Activated CD8-positive, alpha-beta memory T cell treated with anti-CD3 and anti-CD28 coated beads for 1 hour (primary cell): ENCODE results near the gene DNM3.

Experiments used
- DNase-seq, 2 donors: peaks; one replicate each; pipeline ENCODE4 v3.0.0-alpha.2; 2020; ENCODE audit warnings: low read depth in 1 of 2; ENCODE audit errors: extremely low read depth in 1 of 2

DNM3 gene

GRCh38 chr1:171916315-171916771 is 75.0 kb downstream of the DNM3 start:
- no peak for DNase-seq

- DNase-seq, result no peak
These were observed 76.0 kb downstream of the DNM3 start for GRCh38 chr1:171917331-171917730.

- DNase-seq, result no peak
These were observed 78.9 kb downstream of the DNM3 start for GRCh38 chr1:171919891-171920887.

DNA sequence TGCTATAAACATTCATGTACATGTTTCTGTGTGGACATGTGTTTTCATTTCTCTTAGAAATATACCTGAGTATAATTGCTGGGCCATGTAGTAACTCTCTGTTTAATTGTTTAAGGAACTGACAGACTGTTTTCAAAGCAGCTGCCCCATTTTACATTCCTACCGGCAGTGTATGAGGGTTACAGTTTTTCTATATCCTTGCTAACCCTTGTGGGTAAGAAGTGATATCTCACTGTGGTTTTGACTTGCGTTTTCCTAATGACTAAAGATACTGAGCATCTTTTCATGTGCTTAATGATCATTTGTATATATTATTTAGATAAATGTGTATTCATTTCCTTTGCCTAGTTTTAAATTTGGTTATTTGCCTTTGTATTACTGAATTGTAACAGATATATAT is 81.7 kb downstream of the DNM3 start:
- DNase-seq, result no peak

GRCh38 chr1:171929121-171929520 is 87.8 kb downstream of the DNM3 start:
- no peak for DNase-seq

DNA sequence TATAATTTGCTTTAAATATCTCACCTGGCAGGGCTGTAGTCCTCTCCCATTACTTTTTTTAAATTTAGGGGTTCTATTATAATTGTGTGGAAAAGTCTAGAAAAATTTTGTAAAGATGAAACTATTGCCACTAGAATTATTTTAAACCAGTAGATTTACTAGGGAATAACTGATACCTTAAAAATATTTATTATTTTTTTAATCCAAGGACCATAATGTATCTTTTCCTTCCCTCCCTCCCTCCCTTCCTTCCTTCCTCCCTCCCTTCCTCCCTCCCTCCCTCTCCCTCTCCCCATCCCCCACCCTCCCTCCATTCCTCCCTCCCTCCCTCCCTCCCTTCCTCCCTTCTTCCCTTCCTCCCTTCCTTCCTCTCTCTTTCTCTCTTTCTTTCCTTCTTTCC is 90.5 kb downstream of the DNM3 start:
- DNase-seq, result no peak

GRCh38 chr1:171934664-171935063 is 93.4 kb downstream of the DNM3 start:
- DNase-seq, result no peak

DNA sequence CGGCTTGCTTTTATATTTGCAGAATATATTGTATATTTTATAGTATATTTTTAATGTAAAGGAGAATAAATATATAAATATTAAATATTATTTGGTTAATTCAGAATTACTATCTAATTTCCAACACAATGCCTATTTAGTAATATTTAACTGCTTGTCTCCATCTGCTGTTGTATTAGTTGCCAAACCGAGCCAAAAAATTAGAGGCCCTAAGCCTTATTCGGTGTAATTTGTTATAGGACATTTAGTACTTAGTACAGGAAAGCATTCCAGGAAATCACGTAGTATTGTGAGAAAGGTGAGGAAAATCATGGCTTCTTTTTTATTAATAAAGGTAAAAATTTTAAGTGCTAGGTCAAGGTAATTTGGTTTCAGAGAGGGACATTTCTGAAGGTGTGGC is 93.8 kb downstream of the DNM3 start:
- DNase-seq, result no peak

GRCh38 chr1:171935664-171936063 is 94.4 kb downstream of the DNM3 start:
- no peak for DNase-seq

GRCh38 chr1:171937938-171938337 is 96.6 kb downstream of the DNM3 start:
- DNase-seq, result no peak

DNA sequence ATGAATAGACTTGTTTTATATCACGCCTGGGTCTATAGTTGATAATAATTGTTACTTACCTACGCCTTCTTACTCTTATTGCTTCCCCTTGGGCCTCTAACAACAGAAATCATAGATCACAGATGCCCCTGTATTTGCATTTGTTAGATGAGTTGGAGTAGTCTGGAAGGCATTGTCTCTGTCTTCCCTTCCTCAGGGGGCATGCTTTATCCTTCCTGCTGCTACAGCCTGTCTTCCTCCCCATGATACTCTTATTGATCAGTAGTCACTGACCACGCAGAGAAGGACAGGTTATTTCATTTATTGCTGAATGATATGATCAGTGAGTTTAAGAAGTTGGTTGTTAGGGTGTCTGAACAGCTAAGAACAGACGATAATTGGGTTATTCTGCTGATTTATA is 98.4 kb downstream of the DNM3 start:
- no peak for DNase-seq

GRCh38 chr1:171940368-171940767 is 99.1 kb downstream of the DNM3 start:
- no peak for DNase-seq

DNA sequence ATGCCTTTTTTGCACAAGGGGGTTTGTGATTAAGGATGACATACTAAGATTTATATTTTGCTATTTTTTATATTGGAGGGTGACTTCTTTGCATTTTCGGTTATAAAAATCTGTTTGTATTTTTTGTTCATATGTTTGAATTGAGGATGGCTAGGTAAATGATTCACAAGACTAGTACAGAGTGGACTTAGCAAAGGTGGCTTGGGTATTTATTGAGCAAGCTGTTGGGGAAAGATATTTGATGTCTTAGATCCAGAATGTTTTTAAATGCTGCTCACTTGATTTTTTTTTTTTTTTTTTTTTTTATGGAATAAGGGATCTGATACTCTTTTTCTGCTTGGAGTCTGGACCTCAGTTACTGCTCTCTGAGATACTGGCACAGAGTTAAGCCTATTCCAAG is 100.6 kb downstream of the DNM3 start:
- no peak for DNase-seq

GRCh38 chr1:171943973-171944561 is 102.8 kb downstream of the DNM3 start:
- no peak for DNase-seq

- no peak for DNase-seq
These were observed 107.2 kb downstream of the DNM3 start for GRCh38 chr1:171948511-171948910.

- no peak for DNase-seq
These were observed 108.0 kb downstream of the DNM3 start for GRCh38 chr1:171949316-171949715.

GRCh38 chr1:171953835-171954234 is 112.5 kb downstream of the DNM3 start:
- no peak for DNase-seq

GRCh38 chr1:171954361-171954760 is 113.1 kb downstream of the DNM3 start:
- no peak for DNase-seq

- DNase-seq, result no peak
These were observed 120.6 kb downstream of the DNM3 start for GRCh38 chr1:171961861-171962260.

DNA sequence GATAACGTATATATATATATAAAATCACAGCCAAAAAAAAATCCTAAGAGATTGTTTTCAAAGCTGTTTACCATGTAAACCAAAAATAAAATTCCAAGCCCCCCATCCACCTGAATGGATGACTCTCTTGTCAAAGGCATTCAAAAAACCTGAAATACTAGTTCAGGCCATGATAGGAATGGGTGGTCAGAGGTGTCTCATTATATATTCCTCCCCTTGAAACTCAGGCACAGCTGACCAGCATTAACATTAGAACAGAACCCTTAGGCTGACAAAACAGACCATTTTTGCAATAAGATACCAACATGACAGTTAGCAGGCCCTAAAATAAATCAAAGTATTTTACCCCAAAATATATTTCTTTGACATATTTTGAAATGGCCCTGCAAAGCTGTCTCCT is 122.5 kb downstream of the DNM3 start:
- DNase-seq, result no peak

GRCh38 chr1:171965777-171966176 is 124.5 kb downstream of the DNM3 start:
- DNase-seq, result no peak
